WTC11 (cell line): ENCODE data around the gene AGAP1.

Source experiments
- CREM ChIP-seq: sonication (generic); formaldehyde crosslinking; IDR thresholded peaks from 2 replicates; pipeline ENCODE4 v1.8.1; 2022; ENCODE audit warnings: mild to moderate bottlenecking, missing genetic modification reagents, moderate library complexity
- FOXK1 ChIP-seq: sonication (generic); formaldehyde crosslinking; IDR thresholded peaks from 2 replicates; pipeline ENCODE4 v1.8.0; 2022; ENCODE audit warnings: mild to moderate bottlenecking, moderate library complexity, missing genetic modification reagents
- NR2C2 ChIP-seq: sonication (generic); formaldehyde crosslinking; IDR thresholded peaks from 2 replicates; pipeline ENCODE4 v1.8.0; 2022; ENCODE audit warnings: mild to moderate bottlenecking, missing genetic modification reagents
- ZBTB21 ChIP-seq: sonication (generic); formaldehyde crosslinking; IDR thresholded peaks from 2 replicates; pipeline ENCODE4 v1.8.1; 2023; ENCODE audit warnings: mild to moderate bottlenecking, missing genetic modification reagents, borderline replicate concordance
- TF ChIP-seq, protein P1 (sequence below): fragments of 200-600 bp; IDR thresholded peaks from 2 replicates; pipeline ENCODE4 v1.8.0; 2022; ENCODE audit warnings: antibody characterized with exemption
- TF ChIP-seq, protein P2 (sequence below): sonication (generic); formaldehyde crosslinking; IDR thresholded peaks from 2 replicates; pipeline ENCODE4 v1.8.0; 2022; ENCODE audit warnings: mild to moderate bottlenecking, missing genetic modification reagents

DNA sequence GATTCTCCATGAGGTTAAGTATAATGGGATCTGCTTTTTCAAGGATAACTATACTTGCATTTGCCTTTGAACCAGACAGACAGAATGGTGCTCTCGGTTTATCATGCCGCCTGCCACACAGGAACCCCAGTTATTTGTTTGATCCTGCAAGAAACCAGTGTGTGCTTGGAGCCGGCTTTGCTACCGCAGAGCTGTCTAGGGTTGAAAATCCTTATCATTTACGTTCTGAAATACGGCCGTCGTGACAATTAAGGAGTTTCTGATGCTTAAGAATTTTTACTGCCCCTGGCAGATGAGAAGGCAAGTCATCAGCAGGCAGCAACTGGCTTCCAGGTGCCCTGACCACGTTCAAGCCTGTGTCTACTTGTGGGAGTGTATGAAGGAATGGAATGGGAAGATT, 562.3 kb downstream of the AGAP1 start:
- TF ChIP-seq NR2C2 (CRISPR knock-in tag), result no peak
- no peak for TF ChIP-seq CREM (CRISPR knock-in tag)
- TF ChIP-seq, protein P1, sequence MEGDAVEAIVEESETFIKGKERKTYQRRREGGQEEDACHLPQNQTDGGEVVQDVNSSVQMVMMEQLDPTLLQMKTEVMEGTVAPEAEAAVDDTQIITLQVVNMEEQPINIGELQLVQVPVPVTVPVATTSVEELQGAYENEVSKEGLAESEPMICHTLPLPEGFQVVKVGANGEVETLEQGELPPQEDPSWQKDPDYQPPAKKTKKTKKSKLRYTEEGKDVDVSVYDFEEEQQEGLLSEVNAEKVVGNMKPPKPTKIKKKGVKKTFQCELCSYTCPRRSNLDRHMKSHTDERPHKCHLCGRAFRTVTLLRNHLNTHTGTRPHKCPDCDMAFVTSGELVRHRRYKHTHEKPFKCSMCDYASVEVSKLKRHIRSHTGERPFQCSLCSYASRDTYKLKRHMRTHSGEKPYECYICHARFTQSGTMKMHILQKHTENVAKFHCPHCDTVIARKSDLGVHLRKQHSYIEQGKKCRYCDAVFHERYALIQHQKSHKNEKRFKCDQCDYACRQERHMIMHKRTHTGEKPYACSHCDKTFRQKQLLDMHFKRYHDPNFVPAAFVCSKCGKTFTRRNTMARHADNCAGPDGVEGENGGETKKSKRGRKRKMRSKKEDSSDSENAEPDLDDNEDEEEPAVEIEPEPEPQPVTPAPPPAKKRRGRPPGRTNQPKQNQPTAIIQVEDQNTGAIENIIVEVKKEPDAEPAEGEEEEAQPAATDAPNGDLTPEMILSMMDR, result no peak
- no peak for TF ChIP-seq FOXK1 (CRISPR knock-in tag)
- TF ChIP-seq, protein P2, sequence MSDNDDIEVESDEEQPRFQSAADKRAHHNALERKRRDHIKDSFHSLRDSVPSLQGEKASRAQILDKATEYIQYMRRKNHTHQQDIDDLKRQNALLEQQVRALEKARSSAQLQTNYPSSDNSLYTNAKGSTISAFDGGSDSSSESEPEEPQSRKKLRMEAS (CRISPR knock-in tag), result no peak
- no peak for TF ChIP-seq ZBTB21 (CRISPR knock-in tag)
